Measurements from ENCODE around the gene VKORC1.

Gene VKORC1

DNA sequence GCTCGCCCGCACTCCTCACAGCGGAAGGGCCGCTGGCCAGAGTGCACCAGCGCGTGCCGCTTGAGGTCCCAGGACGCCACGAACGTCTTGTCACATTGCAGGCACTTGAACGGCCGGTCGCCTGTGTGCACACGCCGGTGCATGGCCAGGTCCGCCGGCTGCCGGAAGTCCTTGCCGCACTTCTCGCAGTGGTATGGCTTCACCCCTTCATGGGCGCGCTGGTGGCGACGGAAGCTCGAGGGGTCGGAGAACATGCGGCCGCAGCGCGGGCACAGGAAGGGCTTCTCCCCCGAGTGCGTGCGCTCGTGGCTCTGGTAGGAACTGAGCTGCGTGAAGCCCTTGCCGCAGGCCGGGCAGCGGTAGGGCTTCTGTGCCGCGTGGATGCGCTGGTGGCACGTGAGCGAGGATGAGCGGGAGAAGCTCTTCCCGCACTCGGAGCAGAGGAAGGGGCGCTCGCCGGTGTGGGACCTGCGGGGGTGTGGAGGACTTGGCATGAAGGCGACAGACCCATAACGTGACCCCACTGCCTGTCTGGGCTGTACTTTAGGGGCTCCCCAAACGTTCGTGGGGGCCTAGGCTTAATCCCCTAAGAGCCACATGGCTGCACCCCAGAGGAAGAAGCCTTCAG, 32.7 kb downstream of the VKORC1 start:
- DNase-seq, result no peak

DNA sequence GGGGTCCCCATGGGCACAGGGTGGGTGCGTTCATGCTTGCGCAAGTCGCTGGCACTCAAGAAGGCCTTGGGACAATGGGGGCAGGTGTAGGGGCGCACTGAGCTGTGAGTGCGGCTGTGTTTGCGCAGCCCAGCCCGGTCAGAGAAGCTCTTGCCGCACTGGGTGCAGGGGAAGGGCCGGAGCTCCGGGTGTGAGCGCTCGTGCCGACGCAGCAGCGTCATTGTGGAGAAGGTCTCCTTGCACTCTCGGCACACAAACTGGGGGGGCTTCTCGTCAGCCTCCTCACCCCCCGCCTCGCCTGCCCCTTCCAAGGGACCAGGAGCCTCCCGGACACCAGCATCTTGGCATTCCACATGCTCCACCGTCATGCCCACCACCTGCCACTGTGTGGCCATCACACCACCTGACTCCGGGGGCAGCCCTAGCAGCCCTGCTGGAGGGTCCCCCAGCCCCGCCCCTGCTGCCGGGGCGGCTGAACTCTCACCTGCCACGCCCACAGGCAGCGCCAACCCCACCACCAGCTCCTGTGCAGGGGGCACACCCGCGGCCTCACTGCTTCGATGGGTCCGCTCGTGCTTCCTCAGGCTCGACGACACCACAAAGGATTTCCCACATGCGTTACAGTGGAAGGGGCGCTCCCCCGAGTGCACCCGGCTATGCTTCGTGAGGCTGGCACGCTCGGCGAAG, 33.3 kb downstream of the VKORC1 start:
- no peak for DNase-seq

DNA sequence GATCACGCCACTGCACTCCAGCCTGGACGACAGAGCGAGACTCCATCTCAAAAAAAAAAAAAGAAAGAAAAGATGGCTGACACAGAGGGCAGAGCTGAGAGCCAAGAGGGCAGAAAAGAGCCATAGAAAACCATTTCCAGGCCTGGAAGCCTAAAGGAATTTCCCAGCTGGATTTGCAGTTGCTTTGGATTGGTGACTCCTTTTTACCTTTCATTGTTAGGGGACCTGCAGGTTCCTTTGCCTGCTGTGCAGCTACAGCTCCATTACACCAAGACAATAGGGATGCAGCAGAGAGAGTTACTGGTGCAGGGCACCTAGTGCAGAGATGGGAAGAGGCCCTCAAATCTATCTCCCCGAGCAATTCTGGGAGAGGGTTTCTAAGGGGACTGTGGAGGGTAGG, 39.0 kb downstream of the VKORC1 start:
- no peak for DNase-seq

DNA sequence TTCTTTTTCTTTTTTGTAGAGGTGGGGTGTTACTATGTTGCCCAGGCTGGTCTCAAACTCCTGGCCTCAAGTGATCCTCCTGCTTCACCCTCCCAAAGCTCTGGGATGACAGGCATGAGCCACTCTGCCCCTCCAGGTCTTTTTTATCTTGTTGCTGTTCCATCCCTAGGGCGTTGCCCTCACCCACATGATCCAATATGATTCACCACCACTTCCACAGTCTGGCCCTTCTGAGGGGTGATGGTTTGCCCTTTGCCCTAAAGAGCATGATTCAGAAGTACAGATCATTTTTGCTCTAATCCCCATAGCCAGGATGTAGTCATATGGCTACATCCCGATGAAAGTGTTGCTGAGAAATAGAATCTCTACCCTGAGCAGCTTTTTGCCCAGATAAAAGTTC, 42.5 kb downstream of the VKORC1 start:
- DNase-seq, result no peak

DNA sequence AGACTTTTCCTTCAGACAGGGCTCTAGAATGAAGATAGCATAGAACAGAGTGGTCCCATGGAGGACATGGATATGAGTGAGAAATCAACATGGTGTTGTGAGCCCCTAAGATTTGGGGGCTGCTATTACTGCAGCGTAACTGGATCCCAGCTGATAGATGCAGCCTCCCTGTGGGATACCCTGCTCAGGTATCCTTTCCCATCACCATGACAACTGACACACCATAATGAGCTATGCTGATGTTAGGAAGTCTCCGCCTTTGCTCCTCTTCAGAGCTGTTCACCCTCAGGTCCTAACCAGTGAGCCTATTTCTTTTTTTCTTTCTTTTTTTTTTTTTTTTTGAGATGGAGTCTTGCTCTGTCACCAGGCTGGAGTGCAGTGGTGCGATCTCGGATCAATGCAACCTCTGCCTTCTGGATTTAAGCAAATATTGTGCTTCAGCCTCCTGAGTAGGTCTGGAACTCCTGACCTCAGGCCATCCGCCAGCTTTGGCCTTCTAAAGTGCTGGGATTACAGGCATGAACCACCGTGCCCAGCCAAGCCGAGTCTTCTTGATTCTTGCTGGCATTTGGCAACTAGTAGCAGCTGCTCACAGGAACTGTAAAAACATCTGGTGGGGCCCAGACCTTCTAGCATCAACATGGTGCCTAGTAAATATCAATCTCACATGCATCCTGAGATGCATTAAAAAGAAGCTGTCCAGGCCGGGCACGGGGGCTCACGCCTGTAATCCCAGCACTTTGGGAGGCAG, 44.1 kb downstream of the VKORC1 start:
- no peak for DNase-seq

DNA sequence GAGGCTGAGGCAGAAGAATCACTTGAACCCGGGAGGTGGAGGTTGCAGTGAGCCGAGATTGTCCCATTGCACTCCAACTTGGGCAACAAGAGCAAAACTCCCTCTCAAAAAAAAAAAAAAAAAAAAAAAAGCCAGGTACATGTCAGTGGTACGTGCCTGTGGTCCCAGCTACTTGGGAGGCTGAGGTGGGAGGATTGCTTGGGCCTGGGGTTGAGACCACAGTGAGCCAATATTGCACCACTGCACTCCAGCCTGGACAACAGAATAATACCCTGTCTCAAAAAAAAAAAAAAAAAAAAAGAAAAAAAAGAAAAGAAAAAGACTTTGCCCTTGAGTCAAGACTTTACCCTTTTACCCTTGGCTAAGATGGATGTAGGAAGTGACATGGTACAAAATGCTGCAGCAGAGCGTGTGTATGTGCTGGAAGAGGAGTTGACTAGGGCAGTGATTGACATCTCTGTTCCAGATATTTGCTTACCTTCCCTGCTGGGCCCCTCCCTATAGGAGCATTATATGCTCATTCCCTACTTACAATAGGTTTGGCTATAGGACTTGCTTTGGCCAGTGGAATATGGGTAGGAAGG, 50.6 kb downstream of the VKORC1 start:
- DNase-seq, result no peak

DNA sequence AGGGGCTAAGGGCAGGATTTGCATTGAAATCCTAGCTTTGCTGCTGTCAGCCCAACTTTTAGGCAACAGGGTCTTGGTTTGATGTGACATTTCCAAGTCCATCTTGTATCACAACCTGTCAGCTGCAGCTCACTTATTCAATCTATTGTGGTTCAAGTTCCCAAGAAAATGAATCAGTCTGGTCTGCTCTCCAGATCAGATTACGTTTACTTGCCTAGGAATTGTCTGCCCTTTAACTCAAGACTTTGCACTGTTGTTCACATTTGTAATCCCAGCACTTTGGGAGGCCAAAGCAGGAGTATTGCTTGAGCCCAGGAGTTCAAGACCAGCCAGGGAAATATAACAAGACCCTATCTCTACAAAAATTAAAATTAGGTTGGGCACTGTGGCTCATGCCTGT, 51.2 kb downstream of the VKORC1 start:
- DNase-seq, result no peak

DNA sequence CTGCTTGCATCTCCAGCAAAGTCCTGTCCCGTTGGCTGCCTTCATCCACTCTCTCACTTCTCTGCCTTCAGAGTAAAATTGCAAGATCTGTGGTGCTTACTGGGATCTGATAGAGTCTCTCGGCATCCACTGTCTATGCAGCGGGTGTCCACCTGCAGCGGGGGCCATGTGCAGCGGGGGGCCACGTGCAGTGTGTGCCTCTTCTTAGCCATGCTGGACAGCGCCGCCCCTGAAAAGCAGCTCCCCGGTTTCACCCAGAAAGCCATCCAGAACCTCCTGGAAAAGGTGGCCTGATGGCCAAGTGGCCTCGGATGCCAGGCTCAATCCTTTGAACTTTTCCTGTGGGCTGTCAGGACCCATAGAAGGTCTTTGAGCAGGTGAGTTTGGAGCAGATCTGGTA, 51.7 kb downstream of the VKORC1 start:
- no peak for DNase-seq
